ENCODE measurements around the gene EIF2S3B.

The EIF2S3B gene

DNA sequence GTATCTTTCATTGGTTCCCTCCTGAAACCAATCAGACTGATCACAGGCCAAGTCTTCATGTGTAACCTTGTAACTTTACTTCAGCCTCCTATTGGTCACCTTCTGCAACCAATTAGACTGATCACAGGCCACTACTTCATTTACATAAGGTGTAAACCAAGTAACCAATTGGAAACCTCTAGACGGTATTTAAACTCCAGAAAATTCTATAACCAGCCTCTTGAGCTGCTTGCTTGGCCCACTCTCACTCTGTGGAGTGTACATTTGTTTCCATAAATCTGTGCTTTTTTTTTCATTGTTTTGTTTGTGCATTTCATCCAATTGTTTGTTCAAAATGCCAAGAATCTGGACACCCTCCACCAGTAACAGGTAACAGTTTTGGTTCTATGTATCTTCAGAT, 47.5 kb downstream of the EIF2S3B start:
- DNase-seq (ENCODE audit: low spot score) (no peak), ATAC-seq (ENCODE audit: low read depth) (no peak)
- Histone ChIP-seq H3K4me1 (ENCODE audit: insufficient read depth, poor library complexity, severe bottlenecking) (no peaks in the 10 kb centered on the region), H3K27me3 (ENCODE audit: insufficient read depth, poor library complexity, severe bottlenecking) (no peaks in the 10 kb centered on the region), H3K27ac (ENCODE audit: poor library complexity, severe bottlenecking) (no peak overlapping the region), H3K36me3 (ENCODE audit: low read depth) (no peaks in the 10 kb centered on the region), H3K4me3 (ENCODE audit: severe bottlenecking) (no peak overlapping the region), H3K9me3 (ENCODE audit: severe bottlenecking) (no peaks in the 10 kb centered on the region)
- TF ChIP-seq, protein P1, sequence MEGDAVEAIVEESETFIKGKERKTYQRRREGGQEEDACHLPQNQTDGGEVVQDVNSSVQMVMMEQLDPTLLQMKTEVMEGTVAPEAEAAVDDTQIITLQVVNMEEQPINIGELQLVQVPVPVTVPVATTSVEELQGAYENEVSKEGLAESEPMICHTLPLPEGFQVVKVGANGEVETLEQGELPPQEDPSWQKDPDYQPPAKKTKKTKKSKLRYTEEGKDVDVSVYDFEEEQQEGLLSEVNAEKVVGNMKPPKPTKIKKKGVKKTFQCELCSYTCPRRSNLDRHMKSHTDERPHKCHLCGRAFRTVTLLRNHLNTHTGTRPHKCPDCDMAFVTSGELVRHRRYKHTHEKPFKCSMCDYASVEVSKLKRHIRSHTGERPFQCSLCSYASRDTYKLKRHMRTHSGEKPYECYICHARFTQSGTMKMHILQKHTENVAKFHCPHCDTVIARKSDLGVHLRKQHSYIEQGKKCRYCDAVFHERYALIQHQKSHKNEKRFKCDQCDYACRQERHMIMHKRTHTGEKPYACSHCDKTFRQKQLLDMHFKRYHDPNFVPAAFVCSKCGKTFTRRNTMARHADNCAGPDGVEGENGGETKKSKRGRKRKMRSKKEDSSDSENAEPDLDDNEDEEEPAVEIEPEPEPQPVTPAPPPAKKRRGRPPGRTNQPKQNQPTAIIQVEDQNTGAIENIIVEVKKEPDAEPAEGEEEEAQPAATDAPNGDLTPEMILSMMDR (IDR thresholded peaks at IDR 0.05; ENCODE audit: poor library complexity, severe bottlenecking), result no peak

DNA sequence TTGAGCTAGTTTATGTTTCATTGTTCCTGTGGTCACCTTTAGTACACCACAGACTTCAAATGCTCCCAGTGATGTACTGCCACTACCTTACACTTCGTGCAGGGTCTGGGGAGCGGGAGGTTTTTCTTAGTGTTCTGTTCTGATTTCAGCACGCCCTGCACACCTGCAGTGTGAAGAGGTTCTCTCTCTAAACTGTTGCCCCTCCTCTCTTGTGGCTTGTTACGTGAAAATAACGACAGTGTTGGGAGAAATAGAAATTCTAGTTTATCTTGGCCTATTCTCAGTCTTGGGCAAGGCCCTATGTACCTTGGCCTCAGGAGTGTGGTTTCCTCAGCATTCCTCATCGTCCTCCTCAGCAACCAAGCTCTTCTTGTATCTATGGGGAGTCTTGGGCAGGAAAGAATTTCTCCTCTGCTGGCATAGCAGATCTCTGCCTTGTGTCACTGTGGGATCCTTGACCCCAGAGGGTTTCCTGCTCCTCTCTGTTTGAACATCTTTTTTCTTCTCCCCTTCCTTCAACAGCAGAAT, 48.6 kb downstream of the EIF2S3B start:
- no peaks in the 10 kb centered on the region for H3K4me1 ChIP-seq (ENCODE audit: insufficient read depth, poor library complexity, severe bottlenecking)
- ATAC-seq (ENCODE audit: low read depth), result no peak
- H3K27me3 ChIP-seq (ENCODE audit: insufficient read depth, poor library complexity, severe bottlenecking), result no peaks in the 10 kb centered on the region
- TF ChIP-seq, protein P1 (IDR thresholded peaks at IDR 0.05; ENCODE audit: poor library complexity, severe bottlenecking), result no peak
- H3K9me3 ChIP-seq (ENCODE audit: severe bottlenecking), result no peaks in the 10 kb centered on the region
- no peak overlapping the region for H3K27ac ChIP-seq (ENCODE audit: poor library complexity, severe bottlenecking)
- DNase-seq (ENCODE audit: low spot score), result no peak
- H3K36me3 ChIP-seq (ENCODE audit: low read depth), result no peaks in the 10 kb centered on the region
- H3K4me3 ChIP-seq (ENCODE audit: severe bottlenecking), result no peak overlapping the region

DNA sequence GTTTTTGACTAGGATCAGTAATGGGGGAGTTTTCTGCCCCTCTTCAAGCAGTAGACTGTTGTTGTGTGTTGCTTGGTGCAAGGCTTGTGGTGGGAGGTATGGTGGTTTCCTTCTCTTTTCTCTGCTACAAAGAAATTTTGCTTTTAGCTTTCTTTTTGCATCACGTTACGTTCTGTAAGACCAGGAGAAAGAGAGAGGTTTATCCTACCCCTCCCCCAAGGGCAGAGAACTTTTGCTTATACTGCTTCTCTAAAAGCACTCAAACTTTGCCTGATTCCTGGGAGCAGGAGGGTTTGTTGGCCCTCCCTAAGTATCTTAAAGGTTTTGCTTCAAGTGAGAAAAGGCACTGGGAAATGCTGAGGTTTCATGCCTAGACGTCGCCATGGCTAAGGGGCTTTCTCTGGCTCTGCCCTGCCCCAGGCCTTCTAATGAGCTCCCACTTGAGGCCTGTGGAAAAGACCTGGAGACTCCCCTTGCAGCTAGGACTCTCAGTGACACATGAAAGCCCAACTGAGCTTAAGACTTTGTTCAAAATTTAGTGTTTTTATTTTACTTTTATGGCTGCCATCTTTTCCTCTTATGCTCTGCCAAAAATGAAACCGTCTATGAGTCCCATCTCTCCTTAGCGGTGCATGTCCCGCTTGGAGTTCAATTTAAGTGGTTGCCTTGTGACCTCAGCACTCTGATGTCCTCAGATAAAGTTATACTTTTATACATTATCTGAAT, 49.2 kb downstream of the EIF2S3B start:
- ATAC-seq (ENCODE audit: low read depth), result no peak
- no peak for DNase-seq (ENCODE audit: low spot score)
- TF ChIP-seq, protein P1 (IDR thresholded peaks at IDR 0.05; ENCODE audit: poor library complexity, severe bottlenecking), result no peak
- Histone ChIP-seq H3K4me3 (ENCODE audit: severe bottlenecking) (no peak overlapping the region), H3K27me3 (ENCODE audit: insufficient read depth, poor library complexity, severe bottlenecking) (no peaks in the 10 kb centered on the region), H3K27ac (ENCODE audit: poor library complexity, severe bottlenecking) (no peak overlapping the region), H3K4me1 (ENCODE audit: insufficient read depth, poor library complexity, severe bottlenecking) (no peaks in the 10 kb centered on the region), H3K36me3 (ENCODE audit: low read depth) (no peaks in the 10 kb centered on the region), H3K9me3 (ENCODE audit: severe bottlenecking) (no peaks in the 10 kb centered on the region)

DNA sequence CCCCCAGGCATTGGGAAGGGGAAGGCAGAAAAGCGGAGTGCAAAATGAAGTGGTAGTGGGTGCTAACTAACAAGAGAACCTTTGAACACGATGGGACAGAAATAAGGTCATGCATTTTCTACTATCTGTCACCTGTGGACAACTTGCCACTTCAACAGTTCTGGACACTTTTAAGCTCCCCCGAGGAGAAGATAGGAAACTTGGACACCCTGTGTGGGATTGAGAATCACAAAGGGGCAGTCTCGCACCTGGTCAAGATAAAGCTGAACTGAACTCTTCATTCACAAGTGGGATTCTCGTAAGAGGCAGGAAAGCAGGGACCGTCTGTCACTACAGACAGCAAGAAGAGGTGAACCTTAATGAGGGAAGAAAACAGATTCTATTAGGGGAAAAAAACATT, 51.6 kb downstream of the EIF2S3B start:
- H3K27ac ChIP-seq (ENCODE audit: poor library complexity, severe bottlenecking), result no peak overlapping the region
- H3K4me1 ChIP-seq (ENCODE audit: insufficient read depth, poor library complexity, severe bottlenecking), result no peaks in the 10 kb centered on the region
- ATAC-seq (ENCODE audit: low read depth) (no peak), DNase-seq (ENCODE audit: low spot score) (no peak)
- no peaks in the 10 kb centered on the region for H3K9me3 ChIP-seq (ENCODE audit: severe bottlenecking)
- H3K27me3 ChIP-seq (ENCODE audit: insufficient read depth, poor library complexity, severe bottlenecking), result no peaks in the 10 kb centered on the region
- no peaks in the 10 kb centered on the region for H3K36me3 ChIP-seq (ENCODE audit: low read depth)
- TF ChIP-seq, protein P1 (IDR thresholded peaks at IDR 0.05; ENCODE audit: poor library complexity, severe bottlenecking), result no peak
- H3K4me3 ChIP-seq (ENCODE audit: severe bottlenecking), result no peak overlapping the region

DNA sequence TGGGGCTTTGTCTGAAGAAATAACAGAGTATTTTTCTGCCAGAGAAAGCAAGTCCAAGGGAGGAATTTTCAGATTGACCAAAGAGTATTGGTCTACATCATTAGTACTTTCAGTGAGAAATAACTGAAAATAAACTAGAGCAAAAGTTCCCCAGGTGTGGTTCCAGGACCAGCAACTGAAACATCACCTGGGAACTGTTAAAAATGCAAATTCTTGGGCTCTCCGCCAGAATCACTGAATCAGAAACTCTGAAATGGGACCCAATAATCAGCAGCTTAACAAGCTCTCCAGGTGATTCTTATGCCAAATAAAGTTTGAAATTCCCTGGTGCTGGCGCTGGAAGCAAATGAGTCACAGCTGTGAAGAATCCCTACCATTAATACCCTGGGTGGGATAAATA, 52.1 kb downstream of the EIF2S3B start:
- Histone ChIP-seq H3K36me3 (ENCODE audit: low read depth) (no peaks in the 10 kb centered on the region), H3K27me3 (ENCODE audit: insufficient read depth, poor library complexity, severe bottlenecking) (no peaks in the 10 kb centered on the region), H3K27ac (ENCODE audit: poor library complexity, severe bottlenecking) (no peak overlapping the region), H3K4me3 (ENCODE audit: severe bottlenecking) (no peak overlapping the region), H3K4me1 (ENCODE audit: insufficient read depth, poor library complexity, severe bottlenecking) (no peaks in the 10 kb centered on the region), H3K9me3 (ENCODE audit: severe bottlenecking) (no peaks in the 10 kb centered on the region)
- DNase-seq (ENCODE audit: low spot score) (no peak), ATAC-seq (ENCODE audit: low read depth) (no peak)
- TF ChIP-seq, protein P1 (IDR thresholded peaks at IDR 0.05; ENCODE audit: poor library complexity, severe bottlenecking), result no peak
